ENCODE data around the gene CLMN. TPM values are rescaled to one million over a fixed set of nuclear protein-coding genes. Genes with fewer than 3 reads are reported as not detected.

CLMN gene
- total and polyA plus RNA-seq, 2 donors (not counting 3 experiments of a cell fraction or from before 2014, with no cell fraction given): 0.72 to 9.6 TPM

DNA sequence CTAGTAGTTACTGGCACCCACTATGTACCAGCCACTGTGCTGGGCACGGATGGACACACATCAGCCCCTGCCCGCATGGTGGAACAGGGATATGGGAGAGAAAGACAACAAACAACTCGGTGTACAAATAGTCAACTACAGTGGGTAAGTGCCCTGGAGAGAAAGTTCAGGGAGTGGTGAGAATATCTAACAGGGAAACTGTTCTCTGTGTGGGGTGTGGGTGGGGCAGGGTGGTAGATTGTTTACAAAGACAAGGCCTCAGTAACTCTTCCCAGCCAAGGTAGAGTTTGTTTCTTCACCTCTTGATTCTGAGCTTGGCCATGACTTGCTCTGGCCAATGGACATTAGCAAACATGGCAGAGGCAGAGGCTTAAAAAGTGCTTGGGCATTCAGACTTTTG is 12.9 kb upstream of the CLMN start:
- H3K4me1 ChIP-seq (ENCODE audit: control insufficient read depth, extremely low read depth, insufficient read depth, low read length): no peaks in the 10 kb centered on the region
- H3K27ac ChIP-seq (ENCODE audit: insufficient read depth, low read depth, low read length): no peak overlapping the region
- no peak overlapping the region for H3K9ac ChIP-seq (replicated peaks; ENCODE audit: extremely low read depth, insufficient read depth, low read length)
- H3K36me3 ChIP-seq (ENCODE audit: control insufficient read depth in 2 of 2, extremely low read depth in 1 of 2, insufficient read depth in 2 of 2, low read length in 2 of 2): no peaks in the 10 kb centered on the region
- no peak for FAIRE-seq
- ChIA-PET CTCF (no interaction called here), POLR2A (no interaction called here)
- no peaks in the 10 kb centered on the region for H3K79me2 ChIP-seq (ENCODE audit: control insufficient read depth, insufficient read depth, low read length)
- no peak for DNase-seq (ENCODE audit: low read depth, low spot score)
- H3K27me3 ChIP-seq (ENCODE audit: control insufficient read depth in 2 of 2, insufficient read depth in 2 of 2, low read length in 2 of 2): no peaks in the 10 kb centered on the region
- H3K4me2 ChIP-seq (ENCODE audit: insufficient read depth, low read length): no peak overlapping the region
- no TSS peak for BruUV-seq (replicated peaks)
- no peak overlapping the region for H2AFZ ChIP-seq (ENCODE audit: low read depth, low read length)
- no peaks in the 10 kb centered on the region for H4K20me1 ChIP-seq (replicated peaks; ENCODE audit: control insufficient read depth, extremely low read depth, insufficient read depth, low read length)
- TF ChIP-seq POLR2AphosphoS5 (IDR thresholded peaks at IDR 0.05; ENCODE audit: insufficient read depth, low read depth, low read length): no peak
- no peak for TF ChIP-seq EZH2 (IDR thresholded peaks at IDR 0.05; ENCODE audit: borderline replicate concordance, low read depth, low read length, severe bottlenecking)
- no peak for TF ChIP-seq CTCF (IDR thresholded peaks at IDR 0.05; ENCODE audit: extremely low read depth in 1 of 2, insufficient read depth in 1 of 2, low read depth in 1 of 2, low read length in 2 of 2)
- no peak for TF ChIP-seq JUN (IDR thresholded peaks at IDR 0.05; ENCODE audit: borderline replicate concordance, insufficient read depth, insufficient read length, low read depth)
- intact Hi-C loops (cut with micrococcal nuclease): no loop called here
- dilution Hi-C loops (cut with MboI; ENCODE audit: extremely low pct_ligation_motif_present, low sequenced_read_pairs): no loop called here
- no peaks in the 10 kb centered on the region for H3K9me3 ChIP-seq (replicated peaks; ENCODE audit: control insufficient read depth, insufficient read depth, low read length)
- H3K4me3 ChIP-seq (replicated peaks in 1 of 3; ENCODE audit: insufficient read depth in 1 of 3, low read depth in 1 of 3, low read length in 3 of 3): no peak overlapping the region
- H3K9me1 ChIP-seq (replicated peaks; ENCODE audit: control insufficient read depth, extremely low read depth, insufficient read depth, low read length): no peaks in the 10 kb centered on the region

DNA sequence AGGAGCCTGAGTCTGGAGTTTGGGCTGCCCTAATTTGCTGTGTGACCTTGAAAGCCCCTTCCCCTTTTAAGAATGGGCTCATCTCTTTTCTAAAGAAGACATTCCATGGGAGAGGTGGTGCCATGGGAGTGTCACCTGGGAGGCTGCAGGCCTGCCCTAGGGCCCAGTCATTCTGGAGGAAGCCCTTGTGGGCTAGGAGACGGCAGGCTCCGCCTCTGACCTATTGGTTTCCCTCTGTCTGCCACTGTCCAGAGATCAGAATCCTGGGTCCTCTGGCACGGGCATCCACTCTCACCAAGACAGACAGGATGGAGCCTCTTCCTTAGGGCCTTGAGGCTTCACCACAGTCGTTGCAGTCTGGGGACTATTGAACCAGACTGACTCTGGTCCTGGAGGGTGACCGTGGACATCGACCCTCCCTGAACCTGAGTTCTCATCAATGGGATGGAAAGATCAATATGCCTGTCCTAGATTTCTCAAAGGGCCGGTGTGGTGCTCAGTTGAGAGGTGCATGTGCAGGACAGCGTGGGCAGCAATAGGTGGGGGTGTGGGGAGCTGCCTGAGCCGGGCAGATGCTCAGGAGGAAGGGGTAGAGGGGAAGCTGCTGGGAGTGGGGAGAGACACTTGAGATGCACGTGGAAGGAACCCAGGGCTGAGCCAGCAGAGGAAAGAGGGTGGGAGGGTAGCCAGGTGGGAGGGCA is 12.2 kb upstream of the CLMN start:
- BruUV-seq (replicated peaks): no TSS peak
- no peaks in the 10 kb centered on the region for H3K9me3 ChIP-seq (replicated peaks; ENCODE audit: control insufficient read depth, insufficient read depth, low read length)
- TF ChIP-seq CTCF (IDR thresholded peaks at IDR 0.05; ENCODE audit: extremely low read depth in 1 of 2, insufficient read depth in 1 of 2, low read depth in 1 of 2, low read length in 2 of 2) (no peak), JUN (IDR thresholded peaks at IDR 0.05; ENCODE audit: borderline replicate concordance, insufficient read depth, insufficient read length, low read depth) (no peak), GATA2 (IDR thresholded peaks at IDR 0.05; ENCODE audit: insufficient read depth, insufficient read length, low read depth, low read length) (no peak), POLR2A (IDR thresholded peaks at IDR 0.05; ENCODE audit: low read depth, low read length) (no peak), FOS (IDR thresholded peaks at IDR 0.05; ENCODE audit: borderline replicate concordance, insufficient read depth, low read length) (no peak), POLR2AphosphoS5 (IDR thresholded peaks at IDR 0.05; ENCODE audit: insufficient read depth, low read depth, low read length) (no peak)
- TF ChIP-seq, protein P1, sequence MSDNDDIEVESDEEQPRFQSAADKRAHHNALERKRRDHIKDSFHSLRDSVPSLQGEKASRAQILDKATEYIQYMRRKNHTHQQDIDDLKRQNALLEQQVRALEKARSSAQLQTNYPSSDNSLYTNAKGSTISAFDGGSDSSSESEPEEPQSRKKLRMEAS (IDR thresholded peaks at IDR 0.05; ENCODE audit: insufficient read depth, insufficient read length): no peak
- H3K4me1 ChIP-seq (ENCODE audit: control insufficient read depth, extremely low read depth, insufficient read depth, low read length): no peaks in the 10 kb centered on the region
- H3K9me1 ChIP-seq (replicated peaks; ENCODE audit: control insufficient read depth, extremely low read depth, insufficient read depth, low read length): no peaks in the 10 kb centered on the region
- CTCF ChIA-PET: no interaction called here
- no peak overlapping the region for H3K27ac ChIP-seq (ENCODE audit: insufficient read depth, low read depth, low read length)
- H2AFZ ChIP-seq (ENCODE audit: low read depth, low read length): no peak overlapping the region
- intact Hi-C loops (cut with micrococcal nuclease): no loop called here
- DNase-seq (ENCODE audit: low read depth, low spot score) (no peak), FAIRE-seq (no peak)
- dilution Hi-C loops (cut with MboI; ENCODE audit: extremely low pct_ligation_motif_present, low sequenced_read_pairs): no loop called here
- POLR2A ChIA-PET: no interaction called here
- no peak overlapping the region for H3K4me3 ChIP-seq (replicated peaks in 1 of 3; ENCODE audit: insufficient read depth in 1 of 3, low read depth in 1 of 3, low read length in 3 of 3)
- H4K20me1 ChIP-seq (replicated peaks; ENCODE audit: control insufficient read depth, extremely low read depth, insufficient read depth, low read length): no peaks in the 10 kb centered on the region
- H3K9ac ChIP-seq (replicated peaks; ENCODE audit: extremely low read depth, insufficient read depth, low read length): no peak overlapping the region
- no peak overlapping the region for H3K4me2 ChIP-seq (ENCODE audit: insufficient read depth, low read length)
- H3K79me2 ChIP-seq (ENCODE audit: control insufficient read depth, insufficient read depth, low read length): no peaks in the 10 kb centered on the region
- H3K27me3 ChIP-seq (ENCODE audit: control insufficient read depth in 2 of 2, insufficient read depth in 2 of 2, low read length in 2 of 2): peaks cover 0 to 2% of the 10 kb centered on the region in 2 experiments
- H3K36me3 ChIP-seq (ENCODE audit: control insufficient read depth in 2 of 2, extremely low read depth in 1 of 2, insufficient read depth in 2 of 2, low read length in 2 of 2): no peaks in the 10 kb centered on the region
